Stomach (tissue), 4 donors: ENCODE results near the gene CLNS1A.

ENCODE experiments used
- CTCF ChIP-seq, 7 experiments: fragments of 450-650 bp in 4 of 7; fragments of 200-600 bp in 3 of 7; sonication (generic) in 3 of 7; IDR thresholded peaks; one replicate each; pipeline ENCODE4 v1.5.1; 2016 to 2019; ENCODE audit warnings: antibody characterized with exemption in 7 of 7, control low read depth in 2 of 7, mild to moderate bottlenecking in 1 of 7
- POLR2A ChIP-seq, 4 donors: fragments of 450-650 bp; IDR thresholded peaks; one replicate each; pipeline ENCODE4 v1.6.1; 2016; ENCODE audit warnings: antibody characterized with exemption in 4 of 4, control low read depth in 2 of 4, mild to moderate bottlenecking in 1 of 4, moderate library complexity in 1 of 4

- TF ChIP-seq POLR2A (IDR thresholded peaks at IDR 0.05), result no peak
- peak in 1 of 7 experiments; percentile 20 for TF ChIP-seq CTCF (IDR thresholded peaks at IDR 0.05)
Measured at GRCh38 chr11:77590194-77590782, 47.3 kb downstream of the CLNS1A start.
